Right atrium auricular region (tissue), 2 donors: ENCODE data around the gene TTC31. TPM values are rescaled to one million over a fixed set of nuclear protein-coding genes. Genes with fewer than 3 reads are reported as not detected.

Experiments
- DNase-seq: peaks from one replicate; pipeline ENCODE4 v3.0.0-alpha.2; 2019; ENCODE audit warnings: low spot score
- H3K27ac ChIP-seq, 2 donors: fragments of 200-600 bp; sonication (generic); 1 replicate in 1 of 2; 2 replicates in 1 of 2; pipeline ENCODE4 v1.5.1; 2016 to 2019
- H3K27me3 ChIP-seq, 2 donors: fragments of 200-600 bp; sonication (generic); one replicate each; pipeline versions ENCODE4 v1.5.1 to v1.6.0; 2017 to 2019
- H3K36me3 ChIP-seq: fragments of 200-600 bp; sonication (generic); one replicate; pipeline ENCODE4 v1.5.1; 2016
- H3K4me1 ChIP-seq, 2 donors: fragments of 200-600 bp; sonication (generic); one replicate each; pipeline versions ENCODE4 v1.5.1 to v1.6.0; 2017 to 2019
- H3K4me3 ChIP-seq, 2 donors: fragments of 200-600 bp; sonication (generic); 1 replicate in 1 of 2; 2 replicates in 1 of 2; pipeline ENCODE4 v1.5.1; 2017 to 2019; ENCODE audit warnings: mild to moderate bottlenecking in 1 of 2, moderate library complexity in 1 of 2
- H3K9me3 ChIP-seq, 2 donors: fragments of 200-600 bp; sonication (generic); one replicate each; pipeline ENCODE4 v1.5.1; 2019
- total RNA-seq, 2 donors: library from RNA; depleted of rRNA; stranded (reverse); fragments of >200 nt; gene quantifications; one replicate each; pipeline ENCODE4 v1.1.0, GENCODE V29; 2016
- TF ChIP-seq, protein P1 (sequence below), 2 donors: fragments of 200-600 bp; sonication (generic); IDR thresholded peaks; one replicate each; pipeline ENCODE4 v1.5.1; 2019; ENCODE audit warnings: antibody characterized with exemption in 2 of 2

Gene TTC31
- total RNA-seq, 2 donors from 2014 or later: 9.1 to 9.6 TPM

DNA sequence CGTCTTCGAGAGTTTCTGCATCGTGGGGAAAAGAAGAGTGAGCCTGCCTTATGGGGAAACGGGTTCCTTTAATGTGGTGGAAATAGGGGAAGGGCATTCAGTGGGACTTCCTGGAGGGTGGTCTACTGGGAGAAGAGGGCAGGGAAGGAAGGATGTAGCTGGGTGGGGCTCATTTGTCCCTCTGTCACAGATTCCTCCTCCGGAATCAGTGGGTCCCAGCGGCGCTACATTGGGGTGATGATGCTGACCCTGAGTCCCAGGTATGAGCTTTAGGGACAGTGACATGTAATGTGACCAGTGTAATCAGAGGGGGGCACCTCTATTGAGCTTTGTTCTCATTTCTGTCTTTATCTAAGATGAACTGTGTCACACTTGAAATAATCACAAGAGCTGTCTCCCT is 48.8 kb downstream of the TTC31 start:
- H3K4me1 ChIP-seq: peaks cover 0 to 30% of the 10 kb centered on the region in 2 donors
- no peak overlapping the region for H3K4me3 ChIP-seq
- H3K27ac ChIP-seq: no peak overlapping the region
- peaks cover 30% of the 10 kb centered on the region for H3K36me3 ChIP-seq
- no peaks in the 10 kb centered on the region for H3K9me3 ChIP-seq
- no peaks in the 10 kb centered on the region for H3K27me3 ChIP-seq
- no peak for DNase-seq
- TF ChIP-seq, protein P1, sequence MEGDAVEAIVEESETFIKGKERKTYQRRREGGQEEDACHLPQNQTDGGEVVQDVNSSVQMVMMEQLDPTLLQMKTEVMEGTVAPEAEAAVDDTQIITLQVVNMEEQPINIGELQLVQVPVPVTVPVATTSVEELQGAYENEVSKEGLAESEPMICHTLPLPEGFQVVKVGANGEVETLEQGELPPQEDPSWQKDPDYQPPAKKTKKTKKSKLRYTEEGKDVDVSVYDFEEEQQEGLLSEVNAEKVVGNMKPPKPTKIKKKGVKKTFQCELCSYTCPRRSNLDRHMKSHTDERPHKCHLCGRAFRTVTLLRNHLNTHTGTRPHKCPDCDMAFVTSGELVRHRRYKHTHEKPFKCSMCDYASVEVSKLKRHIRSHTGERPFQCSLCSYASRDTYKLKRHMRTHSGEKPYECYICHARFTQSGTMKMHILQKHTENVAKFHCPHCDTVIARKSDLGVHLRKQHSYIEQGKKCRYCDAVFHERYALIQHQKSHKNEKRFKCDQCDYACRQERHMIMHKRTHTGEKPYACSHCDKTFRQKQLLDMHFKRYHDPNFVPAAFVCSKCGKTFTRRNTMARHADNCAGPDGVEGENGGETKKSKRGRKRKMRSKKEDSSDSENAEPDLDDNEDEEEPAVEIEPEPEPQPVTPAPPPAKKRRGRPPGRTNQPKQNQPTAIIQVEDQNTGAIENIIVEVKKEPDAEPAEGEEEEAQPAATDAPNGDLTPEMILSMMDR (IDR thresholded peaks at IDR 0.05): no peak

DNA sequence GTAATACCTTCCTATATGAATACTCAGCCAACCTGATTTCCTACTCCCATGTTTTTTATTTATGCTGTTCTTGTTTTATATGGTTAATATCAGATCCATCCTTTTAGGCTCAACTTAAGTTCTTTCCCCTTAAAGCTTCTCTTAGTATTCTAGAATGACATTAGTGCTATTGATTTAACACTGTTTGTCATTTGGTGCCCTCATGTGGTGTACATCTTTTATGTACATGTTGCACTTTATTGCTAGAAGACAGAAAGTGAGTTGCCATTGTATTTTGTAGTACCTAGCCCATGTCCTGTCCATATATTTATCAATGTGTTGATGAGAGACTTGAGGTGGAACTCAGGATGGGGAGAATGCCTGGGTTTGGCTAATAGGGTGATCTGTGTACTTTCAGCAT is 49.3 kb downstream of the TTC31 start:
- H3K27ac ChIP-seq: no peak overlapping the region
- peaks cover 0 to 30% of the 10 kb centered on the region in 2 donors for H3K4me1 ChIP-seq
- no peaks in the 10 kb centered on the region for H3K9me3 ChIP-seq
- TF ChIP-seq, protein P1 (IDR thresholded peaks at IDR 0.05): no peak
- H3K27me3 ChIP-seq: no peaks in the 10 kb centered on the region
- peaks cover 24% of the 10 kb centered on the region for H3K36me3 ChIP-seq
- no peak for DNase-seq
- H3K4me3 ChIP-seq: no peak overlapping the region

DNA sequence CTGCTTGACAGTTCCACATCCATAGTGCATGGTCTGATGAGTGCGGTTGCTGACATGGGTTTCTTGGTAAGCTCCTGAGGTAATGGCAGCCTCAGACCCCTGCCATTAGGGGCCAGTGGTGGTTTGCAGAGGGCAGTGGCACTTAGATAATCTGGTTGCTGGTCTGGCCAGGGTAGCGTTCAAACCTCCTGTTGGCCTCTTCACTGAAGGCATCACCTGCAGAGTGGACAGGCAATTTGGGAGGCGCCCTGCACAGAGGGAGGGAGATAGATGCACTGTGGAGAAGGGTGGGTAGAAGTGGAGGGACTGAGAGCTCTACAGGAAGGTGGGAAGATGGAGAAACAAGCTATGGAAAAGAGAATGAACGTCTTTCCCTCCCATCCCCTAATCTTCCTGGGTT is 50.6 kb downstream of the TTC31 start:
- no peak overlapping the region for H3K27ac ChIP-seq
- H3K36me3 ChIP-seq: peaks cover 15% of the 10 kb centered on the region
- no peaks in the 10 kb centered on the region for H3K9me3 ChIP-seq
- peaks cover 0 to 22% of the 10 kb centered on the region in 2 donors for H3K4me1 ChIP-seq
- TF ChIP-seq, protein P1 (IDR thresholded peaks at IDR 0.05): no peak
- no peak overlapping the region for H3K4me3 ChIP-seq
- H3K27me3 ChIP-seq: no peaks in the 10 kb centered on the region
- DNase-seq: no peak

DNA sequence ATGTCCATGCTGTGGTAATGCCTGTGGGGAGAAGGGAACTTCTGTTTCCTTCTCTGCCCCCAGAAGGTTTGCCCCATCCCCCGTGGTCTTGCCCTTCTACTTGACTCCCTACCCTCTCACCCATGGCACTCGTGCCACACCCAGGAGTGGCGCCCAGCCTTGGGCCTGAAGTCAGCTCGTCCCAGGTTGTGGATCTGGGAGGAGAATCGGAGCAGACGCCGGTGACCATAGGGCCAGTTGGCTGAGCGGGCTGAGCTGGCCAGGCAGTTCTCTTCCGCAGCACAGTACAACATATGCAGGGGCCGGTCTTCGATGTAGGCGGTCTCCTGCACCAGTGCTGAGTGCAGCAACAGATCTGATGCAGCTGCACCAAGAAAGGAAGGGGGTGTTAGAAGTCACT is 51.5 kb downstream of the TTC31 start:
- no peak for DNase-seq
- TF ChIP-seq, protein P1 (IDR thresholded peaks at IDR 0.05): no peak
- Histone ChIP-seq H3K36me3 (peaks cover 15% of the 10 kb centered on the region), H3K9me3 (no peaks in the 10 kb centered on the region), H3K27ac (no peak overlapping the region), H3K4me1 (peaks cover 0 to 15% of the 10 kb centered on the region in 2 donors), H3K4me3 (no peak overlapping the region), H3K27me3 (no peaks in the 10 kb centered on the region)

DNA sequence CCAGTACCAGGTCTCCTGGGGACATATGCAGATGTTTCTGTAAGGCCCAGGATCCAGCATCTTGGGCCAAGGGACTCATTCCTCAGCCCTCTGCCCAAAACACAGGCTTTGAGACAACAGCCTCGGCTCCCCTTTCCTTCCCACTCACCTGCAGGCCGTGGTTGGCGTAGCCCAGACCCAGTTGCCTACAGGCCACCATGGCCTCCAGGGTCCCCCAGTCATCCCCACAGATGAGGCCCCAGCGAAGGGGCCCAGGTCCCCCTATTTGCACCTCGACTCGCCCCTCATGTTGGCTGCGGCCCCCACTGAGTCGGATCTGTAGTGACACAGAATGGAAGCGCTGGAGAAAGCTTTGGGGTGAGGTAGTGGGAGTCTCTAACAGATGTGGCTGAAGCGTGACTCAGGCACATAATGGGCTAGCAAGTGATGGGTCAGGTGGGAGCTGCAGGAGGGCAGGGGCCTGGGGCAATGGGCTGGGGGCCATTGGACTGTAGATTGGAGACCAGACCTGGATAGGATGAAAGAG is 52.6 kb downstream of the TTC31 start:
- Histone ChIP-seq H3K27me3 (no peaks in the 10 kb centered on the region), H3K36me3 (peaks cover 15% of the 10 kb centered on the region), H3K4me1 (peaks cover 0 to 15% of the 10 kb centered on the region in 2 donors), H3K9me3 (no peaks in the 10 kb centered on the region), H3K4me3 (no peak overlapping the region), H3K27ac (no peak overlapping the region)
- TF ChIP-seq, protein P1 (IDR thresholded peaks at IDR 0.05): no peak
- DNase-seq: no peak
